ENCODE measurements around the gene RND1. TPM values are rescaled to one million over a fixed set of nuclear protein-coding genes. Genes with fewer than 3 reads are reported as not detected.

RND1 gene
- polyA plus RNA-seq, 3 donors from 2014 or later: 0.63 to 1.7 TPM; not detected in 1

GRCh38 chr12:48817873-48818830 is 47.5 kb downstream of the RND1 start, which contains the start of gene CACNB3:
Gene CACNB3 (plus strand): TSS chr12:48818496. CDS start chr12:48818930, 434 bp downstream.
- Mint-ChIP-seq H3K4me3 (peak within 1 kb of the TSS; percentile 85 to 98 (median 87)), H3K27ac (peak within 1 kb of the TSS in 5 of 6 donors; percentile 40 to 82 (median 78)), H3K36me3 (no peaks in the 10 kb centered on the region), H3K4me1 (peaks cover 34 to 35% of the 10 kb centered on the region in 2 donors), H3K27me3 (ENCODE audit: low read depth in 3 of 3) (peaks cover 3 to 13% (median 4%) of the 10 kb centered on the region in 3 donors), H3K9me3 (no peaks in the 10 kb centered on the region)
- DNase-seq: peak; percentile 60 to 72 (median 69)

- peaks cover 3 to 9% (median 4%) of the 10 kb centered on the region in 3 donors for H3K27me3 Mint-ChIP-seq (ENCODE audit: low read depth in 3 of 3)
- H3K4me1 Mint-ChIP-seq: peaks cover 34 to 35% of the 10 kb centered on the region in 2 donors
- H3K4me3 Mint-ChIP-seq: peak overlapping the region; percentile 84 to 98 (median 90)
- DNase-seq: no peak
- no peaks in the 10 kb centered on the region for H3K36me3 Mint-ChIP-seq
- no peaks in the 10 kb centered on the region for H3K9me3 Mint-ChIP-seq
- peak overlapping the region in 2 of 6 donors; percentile 62 to 78 for H3K27ac Mint-ChIP-seq
Measured at GRCh38 chr12:48816143-48816854, 49.4 kb downstream of the RND1 start.

GRCh38 chr12:48815126-48816110 is 50.3 kb downstream of the RND1 start:
- Mint-ChIP-seq H3K4me3 (peak overlapping the region; percentile 86 to 98 (median 91)), H3K36me3 (no peaks in the 10 kb centered on the region), H3K27me3 (ENCODE audit: low read depth in 3 of 3) (peaks cover 3 to 9% (median 4%) of the 10 kb centered on the region in 3 donors), H3K9me3 (no peaks in the 10 kb centered on the region), H3K4me1 (peaks cover 34 to 35% of the 10 kb centered on the region in 2 donors), H3K27ac (peak overlapping the region in 5 of 6 donors; percentile 64 to 91 (median 78))
- DNase-seq: peak in 1 of 3 donors; percentile 32

- peak overlapping the region; percentile 86 to 98 (median 91) for H3K4me3 Mint-ChIP-seq
- no peaks in the 10 kb centered on the region for H3K9me3 Mint-ChIP-seq
- peak; percentile 82 to 83 (median 82) for DNase-seq
- peaks cover 34 to 35% of the 10 kb centered on the region in 2 donors for H3K4me1 Mint-ChIP-seq
- peak overlapping the region in 4 of 6 donors; percentile 35 to 78 (median 56) for H3K27ac Mint-ChIP-seq
- H3K27me3 Mint-ChIP-seq (ENCODE audit: low read depth in 3 of 3): peaks cover 3 to 9% (median 4%) of the 10 kb centered on the region in 3 donors
- H3K36me3 Mint-ChIP-seq: no peaks in the 10 kb centered on the region
Measured at GRCh38 chr12:48814262-48815125, 51.2 kb downstream of the RND1 start.

GRCh38 chr12:48813465-48814261 is 52.0 kb downstream of the RND1 start:
- Mint-ChIP-seq H3K9me3 (no peaks in the 10 kb centered on the region), H3K4me3 (peak overlapping the region; percentile 86 to 98 (median 91)), H3K36me3 (no peaks in the 10 kb centered on the region), H3K27ac (peak overlapping the region in 4 of 6 donors; percentile 46 to 78 (median 64)), H3K27me3 (ENCODE audit: low read depth in 3 of 3) (peaks cover 3 to 9% (median 4%) of the 10 kb centered on the region in 3 donors), H3K4me1 (peaks cover 28 to 32% of the 10 kb centered on the region in 2 donors)
- no peak for DNase-seq

GRCh38 chr12:48812389-48812788 is 53.3 kb downstream of the RND1 start:
- peaks cover 23 to 24% of the 10 kb centered on the region in 2 donors for H3K4me1 Mint-ChIP-seq
- H3K9me3 Mint-ChIP-seq: no peaks in the 10 kb centered on the region
- H3K27me3 Mint-ChIP-seq (ENCODE audit: low read depth in 3 of 3): peaks cover 1 to 4% (median 4%) of the 10 kb centered on the region in 3 donors
- H3K36me3 Mint-ChIP-seq: no peaks in the 10 kb centered on the region
- H3K4me3 Mint-ChIP-seq: peak overlapping the region; percentile 29 to 67 (median 45)
- DNase-seq: no peak
- peak overlapping the region in 1 of 6 donors; percentile 47 for H3K27ac Mint-ChIP-seq

- Mint-ChIP-seq H3K4me3 (no peak overlapping the region), H3K27me3 (ENCODE audit: low read depth in 3 of 3) (peaks cover 1 to 4% (median 2%) of the 10 kb centered on the region in 3 donors), H3K27ac (peak overlapping the region in 1 of 6 donors; percentile 23), H3K4me1 (peaks cover 22 to 24% of the 10 kb centered on the region in 2 donors), H3K9me3 (no peaks in the 10 kb centered on the region), H3K36me3 (no peaks in the 10 kb centered on the region)
- DNase-seq: no peak
Measured at GRCh38 chr12:48811437-48812090, 54.1 kb downstream of the RND1 start.

- Mint-ChIP-seq H3K36me3 (no peaks in the 10 kb centered on the region), H3K4me3 (no peak overlapping the region), H3K27ac (no peak overlapping the region), H3K4me1 (peaks cover 22 to 23% of the 10 kb centered on the region in 2 donors), H3K9me3 (no peaks in the 10 kb centered on the region), H3K27me3 (ENCODE audit: low read depth in 3 of 3) (peaks cover 1 to 4% (median 2%) of the 10 kb centered on the region in 3 donors)
- DNase-seq: no peak
Measured at GRCh38 chr12:48810903-48811431, 54.7 kb downstream of the RND1 start.

GRCh38 chr12:48807981-48808380 is 57.7 kb downstream of the RND1 start:
- Mint-ChIP-seq H3K9me3 (no peaks in the 10 kb centered on the region), H3K4me3 (no peak overlapping the region), H3K4me1 (peaks cover 16 to 20% of the 10 kb centered on the region in 2 donors), H3K27ac (no peak overlapping the region), H3K36me3 (no peaks in the 10 kb centered on the region), H3K27me3 (ENCODE audit: low read depth in 3 of 3) (peaks cover 0 to 1% (median 0%) of the 10 kb centered on the region in 3 donors)
- DNase-seq: no peak

Measured in immature natural killer cell (primary cell).